ENCODE data around the gene DDO. TPM values are rescaled to one million over a fixed set of nuclear protein-coding genes. Genes with fewer than 3 reads are reported as not detected.

Gene DDO
- total and polyA plus RNA-seq, 2 experiments from 2014 or later = 0.10 TPM; not detected in 1

DNA sequence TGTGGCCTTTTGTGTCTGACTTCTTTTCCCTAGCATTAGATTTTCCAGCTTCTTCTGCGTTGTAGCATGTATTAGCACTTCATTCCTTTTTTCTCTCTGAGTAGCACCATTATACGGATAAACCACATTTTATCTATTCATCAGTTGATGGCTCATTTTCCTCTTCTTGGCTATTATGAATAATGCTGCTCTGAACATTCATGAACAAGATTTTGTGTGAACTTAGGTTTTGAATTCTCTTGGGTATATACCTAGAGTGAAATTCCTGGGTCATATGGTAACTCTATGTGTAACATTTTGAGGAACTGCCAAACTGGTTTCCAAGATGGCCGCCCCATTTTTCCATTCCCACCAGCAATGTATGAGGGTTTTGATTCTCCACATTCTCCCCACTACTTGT is 32.4 kb upstream of the DDO start:
- Histone ChIP-seq H2AFZ (no peak overlapping the region), H3F3A (replicated peaks; ENCODE audit: low read depth) (no peaks in the 10 kb centered on the region), H3K4me1 (ENCODE audit: insufficient read depth) (no peaks in the 10 kb centered on the region), H4K20me1 (replicated peaks; ENCODE audit: insufficient read depth) (no peaks in the 10 kb centered on the region), H3K27me3 (ENCODE audit: insufficient read depth) (no peaks in the 10 kb centered on the region), H3K4me3 (no peak overlapping the region), H3K79me2 (replicated peaks; ENCODE audit: insufficient read depth) (no peaks in the 10 kb centered on the region), H3K9me2 (ENCODE audit: insufficient read depth) (peaks cover 15% of the 10 kb centered on the region; the same call in 1 of the 2 replicates), H3K27ac (ENCODE audit: low read depth) (no peak overlapping the region), H3K36me3 (ENCODE audit: insufficient read depth) (no peaks in the 10 kb centered on the region), H3K4me2 (no peak overlapping the region)
- H3K27me3 Mint-ChIP-seq (ENCODE audit: insufficient read depth, low read depth, poor library complexity) = no peaks in the 10 kb centered on the region
- ATAC-seq = no peak
- no peaks in the 10 kb centered on the region for H3K36me3 Mint-ChIP-seq (ENCODE audit: low read depth)
- H3K9me3 Mint-ChIP-seq = no peaks in the 10 kb centered on the region
- no peak for DNase-seq (ENCODE audit: low spot score)
- no peaks in the 10 kb centered on the region for H3K4me1 Mint-ChIP-seq
- TF ChIP-seq EZH2 (IDR thresholded peaks at IDR 0.05; ENCODE audit: low read depth, unreplicated experiment) = no peak
- TF ChIP-seq STAT1 (IDR thresholded peaks at IDR 0.05; ENCODE audit: unreplicated experiment) = no peak
- TF ChIP-seq, protein P1, sequence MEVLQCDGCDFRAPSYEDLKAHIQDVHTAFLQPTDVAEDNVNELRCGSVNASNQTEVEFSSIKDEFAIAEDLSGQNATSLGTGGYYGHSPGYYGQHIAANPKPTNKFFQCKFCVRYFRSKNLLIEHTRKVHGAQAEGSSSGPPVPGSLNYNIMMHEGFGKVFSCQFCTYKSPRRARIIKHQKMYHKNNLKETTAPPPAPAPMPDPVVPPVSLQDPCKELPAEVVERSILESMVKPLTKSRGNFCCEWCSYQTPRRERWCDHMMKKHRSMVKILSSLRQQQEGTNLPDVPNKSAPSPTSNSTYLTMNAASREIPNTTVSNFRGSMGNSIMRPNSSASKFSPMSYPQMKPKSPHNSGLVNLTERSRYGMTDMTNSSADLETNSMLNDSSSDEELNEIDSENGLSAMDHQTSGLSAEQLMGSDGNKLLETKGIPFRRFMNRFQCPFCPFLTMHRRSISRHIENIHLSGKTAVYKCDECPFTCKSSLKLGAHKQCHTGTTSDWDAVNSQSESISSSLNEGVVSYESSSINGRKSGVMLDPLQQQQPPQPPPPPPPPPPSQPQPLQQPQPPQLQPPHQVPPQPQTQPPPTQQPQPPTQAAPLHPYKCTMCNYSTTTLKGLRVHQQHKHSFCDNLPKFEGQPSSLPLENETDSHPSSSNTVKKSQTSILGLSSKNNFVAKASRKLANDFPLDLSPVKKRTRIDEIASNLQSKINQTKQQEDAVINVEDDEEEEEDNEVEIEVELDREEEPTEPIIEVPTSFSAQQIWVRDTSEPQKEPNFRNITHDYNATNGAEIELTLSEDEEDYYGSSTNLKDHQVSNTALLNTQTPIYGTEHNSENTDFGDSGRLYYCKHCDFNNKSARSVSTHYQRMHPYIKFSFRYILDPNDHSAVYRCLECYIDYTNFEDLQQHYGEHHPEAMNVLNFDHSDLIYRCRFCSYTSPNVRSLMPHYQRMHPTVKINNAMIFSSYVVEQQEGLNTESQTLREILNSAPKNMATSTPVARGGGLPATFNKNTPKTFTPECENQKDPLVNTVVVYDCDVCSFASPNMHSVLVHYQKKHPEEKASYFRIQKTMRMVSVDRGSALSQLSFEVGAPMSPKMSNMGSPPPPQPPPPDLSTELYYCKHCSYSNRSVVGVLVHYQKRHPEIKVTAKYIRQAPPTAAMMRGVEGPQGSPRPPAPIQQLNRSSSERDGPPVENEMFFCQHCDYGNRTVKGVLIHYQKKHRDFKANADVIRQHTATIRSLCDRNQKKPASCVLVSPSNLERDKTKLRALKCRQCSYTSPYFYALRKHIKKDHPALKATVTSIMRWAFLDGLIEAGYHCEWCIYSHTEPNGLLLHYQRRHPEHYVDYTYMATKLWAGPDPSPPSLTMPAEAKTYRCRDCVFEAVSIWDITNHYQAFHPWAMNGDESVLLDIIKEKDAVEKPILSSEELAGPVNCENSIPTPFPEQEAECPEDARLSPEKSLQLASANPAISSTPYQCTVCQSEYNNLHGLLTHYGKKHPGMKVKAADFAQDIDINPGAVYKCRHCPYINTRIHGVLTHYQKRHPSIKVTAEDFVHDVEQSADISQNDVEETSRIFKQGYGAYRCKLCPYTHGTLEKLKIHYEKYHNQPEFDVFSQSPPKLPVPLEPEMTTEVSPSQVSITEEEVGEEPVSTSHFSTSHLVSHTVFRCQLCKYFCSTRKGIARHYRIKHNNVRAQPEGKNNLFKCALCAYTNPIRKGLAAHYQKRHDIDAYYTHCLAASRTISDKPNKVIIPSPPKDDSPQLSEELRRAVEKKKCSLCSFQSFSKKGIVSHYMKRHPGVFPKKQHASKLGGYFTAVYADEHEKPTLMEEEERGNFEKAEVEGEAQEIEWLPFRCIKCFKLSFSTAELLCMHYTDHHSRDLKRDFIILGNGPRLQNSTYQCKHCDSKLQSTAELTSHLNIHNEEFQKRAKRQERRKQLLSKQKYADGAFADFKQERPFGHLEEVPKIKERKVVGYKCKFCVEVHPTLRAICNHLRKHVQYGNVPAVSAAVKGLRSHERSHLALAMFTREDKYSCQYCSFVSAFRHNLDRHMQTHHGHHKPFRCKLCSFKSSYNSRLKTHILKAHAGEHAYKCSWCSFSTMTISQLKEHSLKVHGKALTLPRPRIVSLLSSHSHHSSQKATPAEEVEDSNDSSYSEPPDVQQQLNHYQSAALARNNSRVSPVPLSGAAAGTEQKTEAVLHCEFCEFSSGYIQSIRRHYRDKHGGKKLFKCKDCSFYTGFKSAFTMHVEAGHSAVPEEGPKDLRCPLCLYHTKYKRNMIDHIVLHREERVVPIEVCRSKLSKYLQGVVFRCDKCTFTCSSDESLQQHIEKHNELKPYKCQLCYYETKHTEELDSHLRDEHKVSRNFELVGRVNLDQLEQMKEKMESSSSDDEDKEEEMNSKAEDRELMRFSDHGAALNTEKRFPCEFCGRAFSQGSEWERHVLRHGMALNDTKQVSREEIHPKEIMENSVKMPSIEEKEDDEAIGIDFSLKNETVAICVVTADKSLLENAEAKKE (CRISPR knock-in tag; IDR thresholded peaks at IDR 0.05) = no peak
- TF ChIP-seq EZH2phosphoT487 (IDR thresholded peaks at IDR 0.05; ENCODE audit: unreplicated experiment) = no peak
- TF ChIP-seq ZNF114 (CRISPR knock-in tag; IDR thresholded peaks at IDR 0.05) = no peak
- TF ChIP-seq, protein P2, sequence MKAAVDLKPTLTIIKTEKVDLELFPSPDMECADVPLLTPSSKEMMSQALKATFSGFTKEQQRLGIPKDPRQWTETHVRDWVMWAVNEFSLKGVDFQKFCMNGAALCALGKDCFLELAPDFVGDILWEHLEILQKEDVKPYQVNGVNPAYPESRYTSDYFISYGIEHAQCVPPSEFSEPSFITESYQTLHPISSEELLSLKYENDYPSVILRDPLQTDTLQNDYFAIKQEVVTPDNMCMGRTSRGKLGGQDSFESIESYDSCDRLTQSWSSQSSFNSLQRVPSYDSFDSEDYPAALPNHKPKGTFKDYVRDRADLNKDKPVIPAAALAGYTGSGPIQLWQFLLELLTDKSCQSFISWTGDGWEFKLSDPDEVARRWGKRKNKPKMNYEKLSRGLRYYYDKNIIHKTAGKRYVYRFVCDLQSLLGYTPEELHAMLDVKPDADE (IDR thresholded peaks at IDR 0.05) = no peak
- TF ChIP-seq CREB1 (CRISPR knock-in tag; IDR thresholded peaks at IDR 0.05; ENCODE audit: low read depth) = no peak
- no peak for TF ChIP-seq POLR2AphosphoS5 (IDR thresholded peaks at IDR 0.05; ENCODE audit: low read depth)
- no peak for TF ChIP-seq JUNB (IDR thresholded peaks at IDR 0.05; ENCODE audit: unreplicated experiment)
- no peak for TF ChIP-seq ZNF331 (CRISPR knock-in tag; IDR thresholded peaks at IDR 0.05; ENCODE audit: low read depth)
- TF ChIP-seq, protein P3, sequence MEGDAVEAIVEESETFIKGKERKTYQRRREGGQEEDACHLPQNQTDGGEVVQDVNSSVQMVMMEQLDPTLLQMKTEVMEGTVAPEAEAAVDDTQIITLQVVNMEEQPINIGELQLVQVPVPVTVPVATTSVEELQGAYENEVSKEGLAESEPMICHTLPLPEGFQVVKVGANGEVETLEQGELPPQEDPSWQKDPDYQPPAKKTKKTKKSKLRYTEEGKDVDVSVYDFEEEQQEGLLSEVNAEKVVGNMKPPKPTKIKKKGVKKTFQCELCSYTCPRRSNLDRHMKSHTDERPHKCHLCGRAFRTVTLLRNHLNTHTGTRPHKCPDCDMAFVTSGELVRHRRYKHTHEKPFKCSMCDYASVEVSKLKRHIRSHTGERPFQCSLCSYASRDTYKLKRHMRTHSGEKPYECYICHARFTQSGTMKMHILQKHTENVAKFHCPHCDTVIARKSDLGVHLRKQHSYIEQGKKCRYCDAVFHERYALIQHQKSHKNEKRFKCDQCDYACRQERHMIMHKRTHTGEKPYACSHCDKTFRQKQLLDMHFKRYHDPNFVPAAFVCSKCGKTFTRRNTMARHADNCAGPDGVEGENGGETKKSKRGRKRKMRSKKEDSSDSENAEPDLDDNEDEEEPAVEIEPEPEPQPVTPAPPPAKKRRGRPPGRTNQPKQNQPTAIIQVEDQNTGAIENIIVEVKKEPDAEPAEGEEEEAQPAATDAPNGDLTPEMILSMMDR (conservative IDR thresholded peaks at IDR 0.05; ENCODE audit: low read depth in 2 of 2) = no peak
- no peak for TF ChIP-seq NANOG (IDR thresholded peaks at IDR 0.05; ENCODE audit: borderline replicate concordance)
- TF ChIP-seq, protein P4, sequence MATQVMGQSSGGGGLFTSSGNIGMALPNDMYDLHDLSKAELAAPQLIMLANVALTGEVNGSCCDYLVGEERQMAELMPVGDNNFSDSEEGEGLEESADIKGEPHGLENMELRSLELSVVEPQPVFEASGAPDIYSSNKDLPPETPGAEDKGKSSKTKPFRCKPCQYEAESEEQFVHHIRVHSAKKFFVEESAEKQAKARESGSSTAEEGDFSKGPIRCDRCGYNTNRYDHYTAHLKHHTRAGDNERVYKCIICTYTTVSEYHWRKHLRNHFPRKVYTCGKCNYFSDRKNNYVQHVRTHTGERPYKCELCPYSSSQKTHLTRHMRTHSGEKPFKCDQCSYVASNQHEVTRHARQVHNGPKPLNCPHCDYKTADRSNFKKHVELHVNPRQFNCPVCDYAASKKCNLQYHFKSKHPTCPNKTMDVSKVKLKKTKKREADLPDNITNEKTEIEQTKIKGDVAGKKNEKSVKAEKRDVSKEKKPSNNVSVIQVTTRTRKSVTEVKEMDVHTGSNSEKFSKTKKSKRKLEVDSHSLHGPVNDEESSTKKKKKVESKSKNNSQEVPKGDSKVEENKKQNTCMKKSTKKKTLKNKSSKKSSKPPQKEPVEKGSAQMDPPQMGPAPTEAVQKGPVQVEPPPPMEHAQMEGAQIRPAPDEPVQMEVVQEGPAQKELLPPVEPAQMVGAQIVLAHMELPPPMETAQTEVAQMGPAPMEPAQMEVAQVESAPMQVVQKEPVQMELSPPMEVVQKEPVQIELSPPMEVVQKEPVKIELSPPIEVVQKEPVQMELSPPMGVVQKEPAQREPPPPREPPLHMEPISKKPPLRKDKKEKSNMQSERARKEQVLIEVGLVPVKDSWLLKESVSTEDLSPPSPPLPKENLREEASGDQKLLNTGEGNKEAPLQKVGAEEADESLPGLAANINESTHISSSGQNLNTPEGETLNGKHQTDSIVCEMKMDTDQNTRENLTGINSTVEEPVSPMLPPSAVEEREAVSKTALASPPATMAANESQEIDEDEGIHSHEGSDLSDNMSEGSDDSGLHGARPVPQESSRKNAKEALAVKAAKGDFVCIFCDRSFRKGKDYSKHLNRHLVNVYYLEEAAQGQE (IDR thresholded peaks at IDR 0.05; ENCODE audit: unreplicated experiment) = no peak
- H3K4me3 Mint-ChIP-seq = no peak overlapping the region
- no peak overlapping the region for H3K27ac Mint-ChIP-seq
